Astrocyte (in vitro differentiated cells and primary cell): ENCODE data around the gene GDF11.

ENCODE experiments used
- CTCF ChIP-seq: IDR thresholded peaks from 2 replicates; pipeline ENCODE4 v1.5.1; 2011; ENCODE audit warnings: low read depth, mild to moderate bottlenecking, inconsistent platforms, low read length, moderate library complexity; ENCODE audit not compliant: insufficient read depth
- EZH2 ChIP-seq: IDR thresholded peaks from 2 replicates; pipeline ENCODE4 v1.6.1; 2012; ENCODE audit warnings: mild to moderate bottlenecking, low read length, inconsistent platforms; ENCODE audit not compliant: insufficient read depth

GRCh38 chr12:55746913-55747231 lies 4.0 kb downstream of the GDF11 start:
- no peak for TF ChIP-seq CTCF
- no peak for TF ChIP-seq EZH2
